GM20000 (cell line): ENCODE measurements around the gene LYRM4.

Experiments
- DNase-seq: peaks from one replicate; pipeline ENCODE4 v3.0.0; 2012; ENCODE audit warnings: low spot score
- TF ChIP-seq, protein P1 (sequence below): IDR thresholded peaks from 2 replicates; pipeline ENCODE4 v1.5.1; 2012; ENCODE audit warnings: mild to moderate bottlenecking, control low read depth; ENCODE audit errors: extremely low read depth, missing control alignments

LYRM4 gene

DNA sequence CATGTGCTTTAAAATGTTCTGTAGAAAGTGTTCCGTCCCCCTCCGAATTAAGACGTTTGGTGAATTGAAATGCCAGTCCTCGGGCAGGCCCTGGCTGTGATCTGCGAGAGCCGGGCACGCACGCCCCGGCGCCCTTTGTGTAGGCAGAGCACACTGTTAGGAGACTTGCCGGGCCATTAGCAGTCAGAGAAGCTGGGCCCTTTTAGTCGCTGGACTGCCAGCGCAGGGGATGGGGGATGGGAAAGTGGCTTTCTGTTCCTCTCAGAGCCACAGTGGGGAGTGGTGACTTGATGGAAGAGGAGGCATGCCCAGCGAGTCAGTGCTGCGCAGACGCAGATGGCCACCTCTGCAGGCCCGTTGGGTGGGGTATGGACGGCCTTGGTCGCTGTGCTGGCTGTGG, 173.4 kb downstream of the LYRM4 start:
- no peak for DNase-seq
- TF ChIP-seq, protein P1, sequence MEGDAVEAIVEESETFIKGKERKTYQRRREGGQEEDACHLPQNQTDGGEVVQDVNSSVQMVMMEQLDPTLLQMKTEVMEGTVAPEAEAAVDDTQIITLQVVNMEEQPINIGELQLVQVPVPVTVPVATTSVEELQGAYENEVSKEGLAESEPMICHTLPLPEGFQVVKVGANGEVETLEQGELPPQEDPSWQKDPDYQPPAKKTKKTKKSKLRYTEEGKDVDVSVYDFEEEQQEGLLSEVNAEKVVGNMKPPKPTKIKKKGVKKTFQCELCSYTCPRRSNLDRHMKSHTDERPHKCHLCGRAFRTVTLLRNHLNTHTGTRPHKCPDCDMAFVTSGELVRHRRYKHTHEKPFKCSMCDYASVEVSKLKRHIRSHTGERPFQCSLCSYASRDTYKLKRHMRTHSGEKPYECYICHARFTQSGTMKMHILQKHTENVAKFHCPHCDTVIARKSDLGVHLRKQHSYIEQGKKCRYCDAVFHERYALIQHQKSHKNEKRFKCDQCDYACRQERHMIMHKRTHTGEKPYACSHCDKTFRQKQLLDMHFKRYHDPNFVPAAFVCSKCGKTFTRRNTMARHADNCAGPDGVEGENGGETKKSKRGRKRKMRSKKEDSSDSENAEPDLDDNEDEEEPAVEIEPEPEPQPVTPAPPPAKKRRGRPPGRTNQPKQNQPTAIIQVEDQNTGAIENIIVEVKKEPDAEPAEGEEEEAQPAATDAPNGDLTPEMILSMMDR, result no peak

DNA sequence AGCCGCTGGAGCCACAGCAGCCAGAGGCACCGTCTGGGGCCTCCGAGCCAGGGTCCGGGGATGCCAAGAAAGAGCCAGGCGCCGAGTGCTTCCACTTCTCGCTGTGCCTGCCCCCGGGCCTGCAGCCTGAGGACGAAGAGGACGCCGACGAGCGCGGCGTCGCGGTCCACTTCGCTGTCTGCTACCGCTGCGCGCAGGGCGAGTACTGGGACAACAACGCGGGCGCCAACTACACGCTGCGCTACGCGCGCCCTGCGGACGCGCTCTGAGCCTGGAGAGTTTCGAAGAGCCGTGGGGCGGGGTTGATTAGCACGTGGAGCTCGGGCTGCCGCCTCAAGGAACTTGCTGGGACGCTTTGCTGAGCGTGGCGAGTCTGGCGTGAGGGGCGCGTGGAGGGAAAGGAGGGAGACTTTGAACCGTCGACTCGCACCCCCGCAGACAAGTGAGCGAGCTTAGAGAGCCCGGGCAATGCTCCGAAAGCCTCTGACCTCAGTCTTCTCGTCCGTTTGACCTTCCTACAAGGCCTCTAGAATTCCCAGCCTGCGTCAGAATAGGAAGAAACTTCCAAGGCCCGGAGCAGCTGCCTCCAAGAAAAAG, 174.4 kb downstream of the LYRM4 start:
- DNase-seq, result no peak
- TF ChIP-seq, protein P1, result no peak

DNA sequence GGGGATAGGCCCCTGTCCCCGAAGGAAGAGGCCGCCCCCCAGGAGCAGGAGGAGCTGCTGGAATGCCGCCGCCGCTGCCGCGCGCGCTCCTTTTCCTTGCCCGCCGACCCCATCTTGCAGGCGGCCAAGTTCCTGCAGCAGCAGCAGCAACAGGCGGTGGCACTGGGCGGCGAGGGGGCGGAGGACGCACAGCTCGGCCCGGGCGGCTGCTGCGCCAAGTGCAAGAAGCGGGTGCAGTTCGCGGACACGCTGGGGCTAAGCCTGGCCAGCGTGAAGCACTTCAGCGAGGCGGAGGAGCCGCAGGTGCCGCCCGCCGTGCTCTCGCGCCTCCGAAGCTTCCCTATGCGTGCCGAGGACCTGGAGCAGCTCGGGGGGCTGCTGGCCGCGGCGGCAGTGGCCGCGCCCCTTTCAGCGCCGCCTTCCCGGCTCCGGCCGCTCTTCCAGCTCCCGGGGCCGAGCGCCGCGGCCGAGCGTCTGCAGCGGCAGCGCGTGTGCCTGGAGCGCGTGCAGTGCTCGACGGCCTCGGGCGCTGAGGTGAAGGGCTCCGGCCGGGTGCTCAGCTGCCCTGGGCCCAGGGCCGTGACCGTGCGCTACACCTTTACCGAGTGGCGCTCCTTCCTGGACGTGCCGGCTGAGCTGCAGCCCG, 175.0 kb downstream of the LYRM4 start:
- DNase-seq, result peak; percentile 63
- TF ChIP-seq, protein P1, result no peak

DNA sequence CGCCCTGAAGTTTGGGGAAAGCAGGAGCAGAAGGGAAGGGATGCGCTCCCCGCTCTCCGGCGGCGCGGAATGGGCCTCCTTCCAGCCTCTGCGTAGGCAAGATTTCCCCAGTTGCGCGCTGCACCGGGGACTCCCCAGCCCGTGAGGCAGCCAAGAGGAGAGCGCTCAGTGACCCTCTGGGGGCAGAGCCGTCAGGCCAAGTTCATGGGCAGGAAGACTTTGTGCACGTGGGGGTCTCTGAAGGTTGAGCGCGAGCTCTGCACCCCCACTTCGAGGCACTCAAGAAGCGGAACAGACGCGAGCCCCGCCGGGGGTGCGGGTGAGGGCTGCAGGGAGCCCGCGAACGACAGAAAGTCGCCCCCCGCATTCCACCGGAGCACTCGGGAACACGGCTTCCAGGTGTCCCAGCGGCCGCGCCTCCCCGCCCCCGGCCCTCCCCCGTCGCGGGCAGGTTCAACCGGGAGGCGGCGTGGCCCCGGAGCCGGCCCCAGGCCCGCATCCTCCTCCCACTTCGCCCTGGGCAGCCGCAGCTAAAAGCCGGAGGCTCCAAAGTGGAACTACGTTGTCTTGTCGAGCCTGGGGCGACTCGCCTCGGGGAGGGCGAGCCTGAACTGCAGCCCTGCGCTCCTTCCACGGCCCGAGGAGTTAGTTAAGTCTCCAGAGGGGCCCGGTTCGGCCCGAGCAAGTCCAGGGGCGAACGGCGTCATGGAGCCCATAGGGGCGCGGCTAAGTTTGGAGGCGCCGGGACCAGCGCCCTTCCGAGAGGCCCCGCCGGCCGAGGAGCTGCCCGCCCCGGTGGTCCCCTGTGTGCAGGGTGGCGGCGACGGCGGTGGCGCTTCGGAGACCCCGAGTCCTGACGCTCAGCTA, 175.7 kb downstream of the LYRM4 start, which contains the start of gene PPP1R3G:
Gene PPP1R3G (plus strand): TSS at position 561 of the 867 bp plus-strand sequence. CDS start 145 bp downstream, at position 706.
- TF ChIP-seq, protein P1, result no peak
- DNase-seq, result peak; percentile 82

DNA sequence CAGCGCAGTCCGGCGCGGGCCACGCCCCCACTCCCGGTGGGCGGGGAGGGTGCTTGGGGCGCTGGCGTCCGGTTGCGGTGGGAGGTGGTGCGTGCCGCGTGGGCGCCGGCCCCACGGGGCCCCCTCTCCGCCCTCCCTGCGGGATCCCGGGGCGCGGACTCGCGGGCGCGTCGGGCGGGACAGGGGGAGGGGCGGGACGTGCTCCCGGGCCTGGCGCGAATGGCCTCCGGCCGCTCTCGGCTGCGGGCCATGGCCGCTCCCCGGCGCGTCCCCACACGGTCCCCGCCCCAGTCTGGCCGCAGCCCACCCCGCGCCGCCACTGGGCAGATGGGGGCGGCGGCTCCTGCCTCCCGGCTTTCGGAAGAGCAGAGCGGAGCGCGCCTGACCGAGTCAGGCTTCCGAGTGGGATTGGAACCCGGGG, 176.4 kb downstream of the LYRM4 start:
- TF ChIP-seq, protein P1, result no peak
- peak; percentile 79 for DNase-seq

DNA sequence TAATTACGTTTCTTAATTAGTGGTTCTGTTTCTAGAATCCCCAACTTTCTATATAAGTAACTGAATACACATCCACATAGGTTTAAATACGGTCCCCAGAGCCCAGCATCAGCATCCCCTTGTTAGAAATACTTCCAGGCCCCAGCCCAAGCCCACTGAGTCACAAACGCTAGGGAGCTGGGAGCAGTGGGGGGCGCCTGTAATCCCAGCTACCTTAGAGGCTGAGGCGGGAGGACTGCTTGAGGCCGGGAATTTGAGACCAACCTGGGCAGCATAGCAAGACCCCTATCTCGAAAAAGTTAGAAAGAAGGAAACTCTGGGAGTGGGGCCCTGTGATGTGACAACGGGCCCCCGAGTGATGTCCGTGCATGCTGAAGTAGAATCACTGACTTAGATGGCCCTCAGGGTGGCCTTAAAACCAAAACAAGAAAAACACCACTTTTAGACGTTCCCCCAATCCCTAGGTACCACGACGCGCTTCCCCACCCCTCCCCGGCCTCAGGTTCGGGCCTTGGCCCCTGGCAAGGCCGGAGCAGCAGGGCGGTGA, 176.9 kb downstream of the LYRM4 start:
- TF ChIP-seq, protein P1, result no peak
- DNase-seq, result no peak

DNA sequence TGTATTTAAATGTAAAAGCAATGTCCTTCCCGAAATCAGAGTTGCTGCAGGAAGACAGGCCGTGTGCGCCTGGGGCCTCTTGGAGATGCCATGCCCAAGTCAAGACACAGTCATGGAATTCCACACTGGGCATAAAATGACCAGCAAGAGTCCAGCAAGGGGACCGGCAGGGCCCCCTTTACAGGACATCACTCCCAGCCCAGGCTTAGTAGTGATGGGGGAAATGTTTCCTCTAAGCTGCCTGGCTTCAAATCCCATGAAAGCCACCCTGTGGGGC, 177.5 kb downstream of the LYRM4 start:
- TF ChIP-seq, protein P1, result no peak
- DNase-seq, result no peak
